Left lung (tissue), 10 donors: ENCODE results near the gene M1AP. TPM values are rescaled to one million over a fixed set of nuclear protein-coding genes. Genes with fewer than 3 reads are reported as not detected.

Source experiments
- ATAC-seq: fragments of 200-7000 bp; cut with Tn5 transposase; one replicate; pipeline ENCODE4 v1.9.1; 2020; ENCODE audit warnings: moderate library complexity
- DNase-seq, 4 donors: peaks; one replicate each; pipeline ENCODE4 v3.0.0-alpha.2; 2013 to 2020
- H3K27ac ChIP-seq, 2 donors: fragments of 200-600 bp; sonication (generic) in 1 of 2; one replicate each; pipeline versions ENCODE4 v1.5.0 to v1.8.0; 2020 to 2021
- H3K27me3 ChIP-seq, 2 donors: fragments of 200-600 bp; sonication (generic) in 1 of 2; one replicate each; pipeline versions ENCODE4 v1.5.0 to v1.8.0; 2020 to 2021
- H3K36me3 ChIP-seq, 2 donors: fragments of 200-600 bp; sonication (generic) in 1 of 2; one replicate each; pipeline versions ENCODE4 v1.5.0 to v1.8.0; 2020 to 2021
- H3K4me1 ChIP-seq, 2 donors: fragments of 200-600 bp; one replicate each; pipeline ENCODE4 v1.8.0; 2021
- H3K4me3 ChIP-seq, 2 donors: fragments of 200-600 bp; sonication (generic) in 1 of 2; one replicate each; pipeline versions ENCODE4 v1.5.0 to v1.8.0; 2020 to 2021; ENCODE audit warnings: mild to moderate bottlenecking in 1 of 2
- H3K9me3 ChIP-seq, 2 donors: fragments of 200-600 bp; sonication (generic) in 1 of 2; one replicate each; pipeline versions ENCODE4 v1.5.0 to v1.8.0; 2020 to 2021
- intact Hi-C, 2 donors: fragments of 100-400 bp; cut with DNase I; formaldehyde crosslinking; loops; one replicate each; pipeline versions ENCODE4 v1.11.2 to v1.14.2; 2022
- polyA plus RNA-seq, 6 donors: library from polyadenylated mRNA; unstranded; fragments of 120-200 nt; gene quantifications; one replicate each; pipeline ENCODE4 v1.2.1, GENCODE V29; 2013; ENCODE audit not compliant: insufficient read length in 6 of 6
- total RNA-seq, 2 donors: library from RNA; stranded (reverse); fragmentation: NEBNext Ultra II Directional; extraction: Animal tissue kit (Norgen Biotek cat#: 25700); gene quantifications; one replicate each; pipeline ENCODE4 v1.2.1, GENCODE V29; 2021
- TF ChIP-seq, protein P1 (sequence below), 2 donors: fragments of 200-600 bp; sonication (generic) in 1 of 2; IDR thresholded peaks; one replicate each; pipeline versions ENCODE4 v1.5.0 to v1.8.0; 2021; ENCODE audit warnings: antibody characterized with exemption in 2 of 2
- donor health status: DM: no; HTN: yes; CAD: no.
- donor health status: DM: no; HTN: no; CAD: no.

The M1AP gene
- total and polyA plus RNA-seq, 8 donors: 0.14 to 1.1 (median 0.36) TPM

DNA sequence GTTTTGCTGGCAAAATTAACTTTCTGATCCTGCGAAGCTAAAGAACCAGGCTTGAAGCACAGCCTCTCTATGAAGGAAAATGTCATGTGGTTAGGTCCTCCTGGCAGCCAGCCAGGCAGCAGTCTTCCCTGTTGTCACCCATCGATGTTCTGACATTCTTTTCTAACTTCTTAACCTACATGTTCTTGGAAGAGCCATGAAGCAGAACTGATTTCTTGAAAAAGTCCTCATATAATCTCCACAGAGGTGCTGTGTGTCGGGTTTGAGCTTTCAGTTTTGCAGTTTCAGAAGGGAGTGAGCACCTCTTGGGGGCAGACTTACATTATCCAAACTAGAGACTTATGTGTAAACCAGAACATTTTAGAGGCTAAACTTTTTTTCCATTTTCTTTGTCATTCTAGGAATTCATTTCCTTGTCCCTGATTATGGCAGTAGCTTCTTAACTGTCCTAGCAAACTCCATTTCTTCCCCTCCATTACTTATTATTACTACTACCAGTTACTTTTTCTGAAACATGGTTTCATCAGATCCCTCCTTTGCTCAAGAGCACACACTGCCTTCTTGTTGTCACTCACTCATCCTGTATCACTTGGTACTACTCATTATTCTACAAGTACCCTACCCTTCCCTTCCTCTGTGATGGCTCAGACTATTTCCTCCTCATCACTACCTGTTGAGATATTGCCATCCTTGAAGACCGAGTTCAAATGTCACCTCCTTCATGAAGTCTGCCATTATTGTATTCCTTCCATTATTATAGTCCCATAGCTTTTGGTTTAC, 62.5 kb downstream of the M1AP start:
- ATAC-seq (no peak), DNase-seq (peak in 2 of 4 donors; percentile 10 to 72)
- peak overlapping the region in 1 of 2 donors; percentile 63 for H3K27ac ChIP-seq
- H3K27me3 ChIP-seq: peaks cover 2 to 3% of the 10 kb centered on the region in 2 donors
- no peak overlapping the region for H3K4me3 ChIP-seq
- H3K4me1 ChIP-seq: peaks cover 0 to 26% of the 10 kb centered on the region in 2 donors
- no peaks in the 10 kb centered on the region for H3K36me3 ChIP-seq
- TF ChIP-seq, protein P1, sequence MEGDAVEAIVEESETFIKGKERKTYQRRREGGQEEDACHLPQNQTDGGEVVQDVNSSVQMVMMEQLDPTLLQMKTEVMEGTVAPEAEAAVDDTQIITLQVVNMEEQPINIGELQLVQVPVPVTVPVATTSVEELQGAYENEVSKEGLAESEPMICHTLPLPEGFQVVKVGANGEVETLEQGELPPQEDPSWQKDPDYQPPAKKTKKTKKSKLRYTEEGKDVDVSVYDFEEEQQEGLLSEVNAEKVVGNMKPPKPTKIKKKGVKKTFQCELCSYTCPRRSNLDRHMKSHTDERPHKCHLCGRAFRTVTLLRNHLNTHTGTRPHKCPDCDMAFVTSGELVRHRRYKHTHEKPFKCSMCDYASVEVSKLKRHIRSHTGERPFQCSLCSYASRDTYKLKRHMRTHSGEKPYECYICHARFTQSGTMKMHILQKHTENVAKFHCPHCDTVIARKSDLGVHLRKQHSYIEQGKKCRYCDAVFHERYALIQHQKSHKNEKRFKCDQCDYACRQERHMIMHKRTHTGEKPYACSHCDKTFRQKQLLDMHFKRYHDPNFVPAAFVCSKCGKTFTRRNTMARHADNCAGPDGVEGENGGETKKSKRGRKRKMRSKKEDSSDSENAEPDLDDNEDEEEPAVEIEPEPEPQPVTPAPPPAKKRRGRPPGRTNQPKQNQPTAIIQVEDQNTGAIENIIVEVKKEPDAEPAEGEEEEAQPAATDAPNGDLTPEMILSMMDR (IDR thresholded peaks at IDR 0.05): no peak
- H3K9me3 ChIP-seq: no peaks in the 10 kb centered on the region
- intact Hi-C loops: loop anchor here in 1 of 2 donors (5.0 kb wide), 1 partner anchor 103 kb away; the partner anchor contains the start of genes CCDC142 and TTC31

- ATAC-seq: no peak
- intact Hi-C loops: no loop called here
- H3K27me3 ChIP-seq: no peaks in the 10 kb centered on the region
- TF ChIP-seq, protein P1 (IDR thresholded peaks at IDR 0.05): no peak
- H3K27ac ChIP-seq: no peak overlapping the region
- DNase-seq: no peak
- H3K9me3 ChIP-seq: no peaks in the 10 kb centered on the region
- H3K36me3 ChIP-seq: no peaks in the 10 kb centered on the region
- H3K4me3 ChIP-seq: no peak overlapping the region
- H3K4me1 ChIP-seq: peaks cover 0 to 26% of the 10 kb centered on the region in 2 donors
These were observed 64.0 kb downstream of the M1AP start for GRCh38 chr2:74584088-74584645.

DNA sequence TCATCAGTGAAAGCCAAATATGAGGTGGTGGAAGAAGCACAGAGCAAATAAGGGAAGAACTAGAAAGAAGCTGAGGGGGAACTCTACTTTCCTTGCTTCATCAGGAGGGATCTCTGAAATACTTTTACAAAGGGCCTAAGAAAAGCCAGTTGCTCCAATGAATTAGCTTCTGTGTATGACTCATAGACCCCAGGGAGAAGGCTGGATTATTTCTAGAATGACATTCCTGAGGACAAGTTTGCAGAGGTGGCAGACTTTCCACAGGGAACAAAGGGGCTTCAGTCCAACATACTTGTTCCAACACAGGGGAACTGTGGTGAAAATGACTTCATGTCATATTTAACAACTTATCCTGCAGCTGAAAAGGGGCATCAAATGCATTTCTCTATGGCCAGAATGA, 64.6 kb downstream of the M1AP start:
- Histone ChIP-seq H3K27ac (no peak overlapping the region), H3K9me3 (no peaks in the 10 kb centered on the region), H3K27me3 (no peaks in the 10 kb centered on the region), H3K4me3 (no peak overlapping the region), H3K4me1 (peaks cover 0 to 28% of the 10 kb centered on the region in 2 donors), H3K36me3 (no peaks in the 10 kb centered on the region)
- no peak for DNase-seq
- ATAC-seq: no peak
- intact Hi-C loops: no loop called here
- TF ChIP-seq, protein P1 (IDR thresholded peaks at IDR 0.05): no peak

DNA sequence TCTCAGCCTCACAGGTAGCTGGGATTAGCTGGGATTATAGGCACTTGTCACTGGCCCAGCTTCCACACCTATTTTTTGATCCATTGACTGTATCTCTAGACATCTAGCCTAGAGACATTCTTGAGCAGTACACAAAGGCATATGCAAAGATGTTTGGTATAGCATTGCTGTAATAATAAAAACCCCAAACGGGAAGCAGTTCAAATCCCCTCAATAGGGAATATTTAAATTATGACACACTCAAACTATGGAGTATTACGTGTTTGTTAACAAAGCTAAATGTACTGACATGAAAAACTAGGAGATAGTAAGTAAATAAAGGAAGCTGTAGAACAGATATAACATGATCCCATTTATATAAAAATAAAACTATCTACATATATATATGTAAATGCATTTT, 65.9 kb downstream of the M1AP start:
- H3K36me3 ChIP-seq: no peaks in the 10 kb centered on the region
- no peak overlapping the region for H3K27ac ChIP-seq
- intact Hi-C loops: no loop called here
- H3K4me1 ChIP-seq: peaks cover 4 to 38% of the 10 kb centered on the region in 2 donors
- no peak for ATAC-seq
- H3K9me3 ChIP-seq: no peaks in the 10 kb centered on the region
- TF ChIP-seq, protein P1 (IDR thresholded peaks at IDR 0.05): no peak
- no peak for DNase-seq
- no peaks in the 10 kb centered on the region for H3K27me3 ChIP-seq
- H3K4me3 ChIP-seq: no peak overlapping the region

DNA sequence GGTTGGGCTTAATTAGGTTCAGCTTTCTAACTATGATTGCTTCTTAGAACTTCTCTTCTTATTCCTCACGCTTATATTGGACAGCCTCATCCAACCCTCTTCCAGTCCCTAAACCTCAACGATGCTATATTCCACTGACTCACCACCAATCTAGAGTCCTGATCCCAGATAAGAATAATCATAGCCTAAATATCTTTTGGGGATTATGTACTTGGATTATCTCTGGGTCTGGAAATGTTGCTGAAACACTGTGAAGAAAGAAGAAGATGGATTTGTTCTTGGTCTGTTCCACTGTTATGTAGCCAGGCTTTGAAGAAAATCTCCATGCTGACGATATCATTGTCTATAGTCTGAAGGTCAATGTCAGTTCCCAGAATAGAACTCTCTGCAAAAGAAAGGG, 66.7 kb downstream of the M1AP start:
- H3K27ac ChIP-seq: no peak overlapping the region
- no peaks in the 10 kb centered on the region for H3K27me3 ChIP-seq
- H3K36me3 ChIP-seq: no peaks in the 10 kb centered on the region
- DNase-seq: no peak
- no peak overlapping the region for H3K4me3 ChIP-seq
- peaks cover 6 to 43% of the 10 kb centered on the region in 2 donors for H3K4me1 ChIP-seq
- intact Hi-C loops: no loop called here
- TF ChIP-seq, protein P1 (IDR thresholded peaks at IDR 0.05): no peak
- no peaks in the 10 kb centered on the region for H3K9me3 ChIP-seq
- ATAC-seq: no peak
